ENCODE measurements around the gene EMC1.

The EMC1 gene

GRCh38 chr1:19213580-19213979, 37.7 kb downstream of the EMC1 start:
- no peak for DNase-seq

DNA sequence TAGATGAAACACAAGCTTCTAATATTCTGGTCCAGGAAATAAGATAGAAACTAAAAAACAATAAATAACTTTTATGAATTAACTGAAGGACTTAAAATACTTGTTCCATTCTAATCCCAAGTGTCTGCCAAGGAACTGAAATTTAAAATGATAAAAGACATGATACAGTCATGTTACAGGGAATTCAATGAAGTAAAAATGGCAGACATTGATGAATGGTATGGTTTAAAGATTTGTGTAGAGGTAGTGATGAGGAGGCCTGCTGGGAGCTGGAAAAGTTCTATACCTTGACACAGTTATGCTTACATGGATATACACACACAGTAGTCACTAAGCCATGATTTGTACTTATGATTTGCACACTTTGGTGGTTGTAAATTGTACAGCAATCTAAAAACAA, 39.2 kb downstream of the EMC1 start:
- DNase-seq, result no peak

DNA sequence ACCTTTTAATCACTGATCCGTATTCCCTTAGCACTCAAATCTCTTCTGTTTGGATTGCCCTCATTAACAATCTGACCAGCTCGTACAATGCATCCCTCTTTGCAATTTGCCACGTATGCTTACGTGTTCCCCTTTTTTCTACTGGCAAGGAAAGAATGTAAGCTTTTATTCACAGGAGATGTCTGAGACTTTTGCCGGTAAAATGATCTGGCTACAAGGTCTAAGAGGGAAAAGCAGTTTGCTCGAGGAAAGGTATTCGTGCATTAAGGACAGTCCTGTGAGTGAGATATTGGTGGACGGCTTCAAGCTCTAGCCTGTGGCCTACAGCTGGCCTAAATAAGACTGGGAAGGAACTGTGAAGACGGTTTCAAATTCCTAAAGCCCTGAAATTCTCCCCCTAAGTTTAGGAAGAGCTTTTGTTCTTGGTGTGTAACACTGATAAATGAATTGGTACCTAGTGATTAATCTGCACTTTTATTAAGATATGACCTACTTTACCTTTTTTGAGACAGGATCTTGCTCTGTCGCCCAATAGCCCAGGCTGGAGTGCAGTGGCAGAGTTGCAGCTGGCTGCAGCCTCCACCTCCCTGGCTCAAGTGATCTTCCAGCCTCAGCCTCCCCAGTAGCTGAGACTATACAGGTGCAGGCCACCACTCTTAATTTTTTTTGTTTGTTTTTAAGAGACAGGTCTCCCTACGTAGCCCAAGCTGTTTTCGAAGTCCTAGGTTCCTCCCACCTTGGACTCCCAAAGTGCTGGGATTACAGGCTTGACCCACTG, 40.4 kb downstream of the EMC1 start:
- DNase-seq, result no peak

DNA sequence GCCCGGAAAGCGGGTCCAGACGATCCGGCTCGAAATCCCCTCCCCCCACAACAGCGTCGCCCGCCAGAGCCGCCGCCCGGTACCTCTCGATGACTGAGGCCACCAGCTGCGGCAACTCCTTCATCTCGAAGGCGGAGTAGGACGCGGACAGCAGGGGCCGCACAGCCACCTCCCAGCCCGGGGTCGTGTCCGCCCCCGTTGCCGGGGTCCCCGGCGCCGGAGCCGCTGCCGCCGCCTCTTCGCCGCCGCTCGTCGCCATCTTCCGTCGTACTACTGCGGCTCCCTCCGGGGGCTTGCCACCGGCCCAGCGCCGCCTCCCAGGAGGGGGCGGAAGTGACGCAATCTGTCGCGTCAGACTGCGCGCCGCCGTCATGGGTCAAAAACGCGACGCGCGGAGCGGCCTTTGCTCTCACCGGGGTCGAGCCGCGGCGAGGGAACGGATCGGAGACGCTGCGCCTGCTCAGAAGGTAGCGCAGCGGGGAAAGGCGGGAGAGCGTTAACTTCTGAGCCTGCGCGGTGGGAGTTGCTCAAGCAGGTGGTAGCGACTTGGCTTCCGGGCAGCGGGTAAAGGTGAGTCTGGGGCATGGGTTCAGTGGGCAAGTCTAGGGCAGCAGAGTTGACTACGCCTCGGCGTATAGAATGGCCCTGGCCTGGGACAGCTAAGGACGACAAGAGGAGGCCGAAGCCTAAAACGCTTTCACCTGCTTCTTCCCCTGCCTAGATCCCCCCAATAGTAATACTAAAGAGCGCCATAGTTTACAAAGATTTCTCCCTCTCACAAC, 41.1 kb downstream of the EMC1 start, which contains the start of gene UBR4:
TSS of gene UBR4 (minus strand) at position 277 of the 782 bp plus-strand sequence. CDS start at position 259, 18 bp downstream.
- peak; percentile 98 for DNase-seq

GRCh38 chr1:19209439-19209989, 41.8 kb downstream of the EMC1 start:
- peak; percentile 75 for DNase-seq

DNA sequence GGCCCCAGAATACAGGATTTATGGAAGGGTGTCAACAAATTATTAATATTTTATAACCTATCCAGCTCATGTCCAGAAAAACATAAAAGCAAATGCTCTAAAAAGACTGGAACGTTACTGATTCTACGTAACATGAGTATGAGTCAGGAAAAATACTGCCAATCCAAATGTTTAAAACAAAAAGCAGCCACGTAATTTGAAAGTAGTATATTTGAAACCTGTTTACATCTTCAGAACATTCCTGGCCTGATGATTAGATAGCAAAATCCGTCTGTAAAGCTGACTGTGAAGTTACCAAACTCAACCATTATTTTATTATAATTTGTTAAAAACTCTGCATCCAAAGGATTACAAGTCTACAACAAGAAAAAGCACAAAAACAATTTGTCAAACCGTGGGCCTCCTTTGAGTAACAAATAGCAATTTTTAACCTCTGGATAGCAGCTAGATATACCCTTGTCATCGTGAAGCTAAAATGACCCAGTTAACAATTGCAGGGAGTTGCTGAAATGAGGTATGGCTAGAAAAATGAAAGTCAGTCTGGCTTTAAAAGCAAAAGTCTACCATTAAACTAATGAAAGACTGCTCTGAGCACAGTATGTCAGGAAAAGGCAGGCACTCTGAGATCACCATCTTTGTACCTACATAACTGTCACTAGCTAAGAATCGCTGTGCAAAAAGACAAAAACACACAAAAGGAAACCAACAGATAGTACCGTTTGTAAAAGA, 42.5 kb downstream of the EMC1 start:
- DNase-seq, result peak; percentile 6

DNA sequence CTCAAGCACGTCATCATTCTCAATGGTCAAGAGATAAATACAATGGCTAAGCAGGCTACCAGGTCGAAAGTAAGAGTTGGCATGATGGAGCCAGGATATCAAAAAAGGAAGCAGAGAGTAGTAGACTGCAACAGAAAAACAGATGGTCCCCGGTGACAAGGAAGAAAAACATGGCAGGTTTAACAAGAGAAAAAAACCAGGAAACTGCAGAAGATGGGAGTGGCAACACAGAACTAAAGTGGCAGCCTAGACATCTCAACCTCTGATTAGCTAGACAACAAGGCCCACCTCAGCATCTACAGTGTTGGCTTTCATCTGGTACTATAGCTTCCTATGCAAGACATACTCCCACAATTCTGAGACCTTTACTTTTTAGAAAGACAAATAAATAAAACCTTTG, 44.4 kb downstream of the EMC1 start:
- DNase-seq, result no peak

GRCh38 chr1:19205845-19206244, 45.5 kb downstream of the EMC1 start:
- DNase-seq, result no peak

DNA sequence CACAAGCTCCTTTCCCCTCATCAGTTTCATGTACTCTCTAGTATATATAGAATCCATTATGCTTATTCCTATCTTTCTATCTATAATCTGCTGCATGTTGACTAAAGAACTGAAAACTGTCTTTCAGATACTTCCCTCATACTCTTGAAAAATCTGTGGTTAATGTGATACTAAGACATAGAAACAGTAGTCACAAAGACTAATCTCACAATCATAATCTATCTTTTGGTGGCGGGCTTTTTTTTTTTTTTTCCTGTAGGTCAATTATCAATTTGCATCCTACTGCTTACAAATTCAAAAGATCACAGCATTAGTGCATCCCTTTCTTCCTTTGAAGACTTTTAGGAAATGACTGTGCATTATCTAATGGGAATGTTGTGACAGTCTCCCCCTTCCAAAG, 45.9 kb downstream of the EMC1 start:
- DNase-seq, result no peak

- no peak for DNase-seq
These were observed 46.7 kb downstream of the EMC1 start for GRCh38 chr1:19204446-19205266.

- DNase-seq, result no peak
These were observed 47.9 kb downstream of the EMC1 start for GRCh38 chr1:19203440-19203839.

- no peak for DNase-seq
These were observed 48.9 kb downstream of the EMC1 start for GRCh38 chr1:19202396-19202795.

DNA sequence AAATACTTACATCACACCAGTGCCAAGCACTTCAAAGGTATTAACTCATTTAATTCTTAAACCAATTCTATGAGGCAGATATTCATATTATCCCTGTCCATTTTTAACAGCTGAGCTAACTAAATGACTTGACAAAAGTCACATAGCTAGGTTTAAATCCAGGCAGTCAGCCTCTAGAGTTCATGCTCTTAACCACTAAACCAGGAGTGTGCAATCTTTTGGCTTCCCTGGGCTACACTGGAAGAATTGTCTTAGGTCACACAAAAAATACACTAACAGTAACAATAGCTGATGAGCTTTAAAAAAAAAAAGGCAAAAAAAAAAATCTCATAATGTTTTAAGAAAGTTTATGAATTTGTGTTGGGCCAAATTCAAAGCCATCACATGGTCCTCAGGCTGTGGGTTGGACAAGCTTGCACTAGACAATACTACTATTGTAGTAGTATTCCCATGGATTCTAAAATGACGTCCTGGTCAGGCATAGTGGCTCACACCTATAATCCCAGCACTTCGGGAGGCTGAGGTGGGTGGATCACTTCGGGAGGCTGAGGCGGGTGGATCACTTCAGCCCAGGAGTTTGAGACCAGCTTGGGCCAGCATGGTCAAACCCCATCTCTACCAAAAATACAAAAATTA, 51.2 kb downstream of the EMC1 start:
- no peak for DNase-seq

- DNase-seq, result no peak
These were observed 51.9 kb downstream of the EMC1 start for GRCh38 chr1:19199329-19199968.

- no peak for DNase-seq
These were observed 52.5 kb downstream of the EMC1 start for GRCh38 chr1:19198820-19199219.

- no peak for DNase-seq
These were observed 53.5 kb downstream of the EMC1 start for GRCh38 chr1:19197845-19198244.

GRCh38 chr1:19196331-19196730, 55.0 kb downstream of the EMC1 start:
- DNase-seq, result no peak

DNA sequence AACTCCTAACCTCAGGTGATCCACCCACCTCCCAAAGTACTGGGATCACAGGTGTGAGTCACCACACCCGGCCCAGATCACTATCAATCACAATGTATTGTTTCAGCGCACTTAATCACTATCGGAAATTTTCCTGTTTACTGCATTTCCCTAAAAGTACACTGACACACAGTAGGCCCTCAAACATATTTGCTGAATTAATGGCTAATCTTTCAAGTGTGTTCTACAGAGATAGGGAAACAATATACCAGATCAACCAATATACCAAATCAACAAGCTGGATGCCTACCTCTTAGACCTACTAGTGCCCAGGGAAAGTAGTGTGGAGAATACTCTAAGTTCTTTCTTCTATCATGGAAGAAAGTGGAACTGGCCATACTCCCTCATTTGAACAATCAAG, 58.3 kb downstream of the EMC1 start:
- DNase-seq, result no peak

GRCh38 chr1:19191811-19192210, 59.5 kb downstream of the EMC1 start:
- DNase-seq, result no peak

DNA sequence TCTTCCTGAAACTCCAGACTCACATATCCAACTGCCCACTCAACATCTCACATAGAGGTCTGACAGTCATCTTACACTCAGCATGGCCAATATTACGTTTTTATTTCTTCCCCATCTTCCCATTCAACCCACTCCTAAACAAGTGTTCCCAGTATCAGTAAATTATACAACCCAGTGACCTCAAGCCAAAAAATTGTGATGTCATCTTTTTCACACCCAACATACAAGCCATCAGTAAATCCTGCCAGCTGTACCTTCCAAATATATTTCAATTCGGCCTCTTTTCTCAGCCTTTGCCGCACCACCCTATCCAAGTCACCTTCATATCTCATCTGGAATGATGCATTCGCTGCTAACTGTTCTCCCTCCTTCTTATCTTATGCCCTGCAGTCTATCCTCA, 60.9 kb downstream of the EMC1 start:
- no peak for DNase-seq

DNA sequence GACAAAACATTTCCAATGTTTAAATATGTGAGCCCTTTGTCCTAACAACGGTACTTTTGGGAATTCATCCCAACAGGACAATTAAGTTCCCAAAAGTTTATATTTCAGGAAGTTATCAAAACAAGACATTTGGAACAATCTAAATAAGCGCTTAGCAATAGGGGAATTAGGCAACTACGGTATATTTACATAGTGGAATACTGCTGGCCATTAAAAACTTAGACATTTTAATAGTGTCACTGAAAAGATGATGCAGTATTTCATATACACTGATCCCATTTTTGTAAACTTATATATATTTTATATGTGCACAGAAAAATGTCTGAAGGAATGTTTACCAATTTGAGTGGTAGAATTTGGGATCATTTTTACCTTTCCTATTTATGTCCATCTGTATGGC, 62.1 kb downstream of the EMC1 start:
- no peak for DNase-seq

Data from eye (tissue), 1 donor.